GM18867 (cell line): Measurements from ENCODE around the gene POU2F1.
A peak's percentile ranks its signal among the peaks of the same experiment; 100 is the strongest.

Experiments used
- ATAC-seq: cut with Tn5 transposase; IDR thresholded peaks from one replicate; pipeline ENCODE4 v1.9.1; 2021; ENCODE audit warnings: mild to moderate bottlenecking, moderate library complexity; ENCODE audit not compliant: unreplicated experiment

POU2F1 gene

GRCh38 chr1:167438171-167439138 lies 217.8 kb downstream of the POU2F1 start:
- ATAC-seq: no peak

- ATAC-seq: no peak
Observed at GRCh38 chr1:167439301-167439988, 218.8 kb downstream of the POU2F1 start.

GRCh38 chr1:167440345-167440744 lies 219.7 kb downstream of the POU2F1 start:
- no peak for ATAC-seq

- no peak for ATAC-seq
Observed at GRCh38 chr1:167440776-167441175, 220.1 kb downstream of the POU2F1 start.

GRCh38 chr1:167441222-167441621 lies 220.5 kb downstream of the POU2F1 start:
- ATAC-seq: no peak

GRCh38 chr1:167442142-167442848 lies 221.6 kb downstream of the POU2F1 start:
- peak; percentile 93 for ATAC-seq

- no peak for ATAC-seq
Observed at GRCh38 chr1:167442854-167443565, 222.3 kb downstream of the POU2F1 start.

GRCh38 chr1:167443757-167444156 lies 223.1 kb downstream of the POU2F1 start:
- ATAC-seq: no peak

GRCh38 chr1:167446966-167447365 lies 226.3 kb downstream of the POU2F1 start:
- no peak for ATAC-seq

- peak; percentile 87 for ATAC-seq
Observed at GRCh38 chr1:167447521-167448136, 226.9 kb downstream of the POU2F1 start.

GRCh38 chr1:167450843-167451242 lies 230.2 kb downstream of the POU2F1 start:
- ATAC-seq: no peak

GRCh38 chr1:167452483-167452882 lies 231.8 kb downstream of the POU2F1 start:
- ATAC-seq: no peak

GRCh38 chr1:167453123-167453522 lies 232.4 kb downstream of the POU2F1 start:
- no peak for ATAC-seq

- no peak for ATAC-seq
Observed at GRCh38 chr1:167454304-167454893, 233.7 kb downstream of the POU2F1 start.

- ATAC-seq: peak; percentile 67
Observed at GRCh38 chr1:167454894-167455785, 234.5 kb downstream of the POU2F1 start.

GRCh38 chr1:167455786-167456446 lies 235.2 kb downstream of the POU2F1 start:
- ATAC-seq: peak; percentile 32

- ATAC-seq: no peak
Observed at GRCh38 chr1:167456524-167456923, 235.8 kb downstream of the POU2F1 start.

GRCh38 chr1:167456926-167457325 lies 236.2 kb downstream of the POU2F1 start:
- ATAC-seq: no peak
